ENCODE data around the gene KIF26A. TPM values are rescaled to one million over a fixed set of nuclear protein-coding genes. Genes with fewer than 3 reads are reported as not detected.

KIF26A gene
- 10 to 100 TPM; 12.6 to 14.5 (median 12.6) TPM for polyA plus RNA-seq (ENCODE audit: insufficient read length in 3 of 3)
- long read RNA-seq, donor 1: 0 reads
- long read RNA-seq, donor 2, full-length matches to known transcripts: 1 of 1 reads
- long read RNA-seq, donor 2, partial matches to known transcripts: 0 of 1 reads
- long read RNA-seq, donor 2, other reads (novel, unspliced or antisense): 0 of 1 reads
- long read RNA-seq, donor 3, partial matches to known transcripts: 5 of 5 reads
- long read RNA-seq, donor 3, other reads (novel, unspliced or antisense): 0 of 5 reads
- long read RNA-seq, donor 4: 0 reads
- long read RNA-seq, donor 5: 0 reads
- long read RNA-seq, donor 6: 0 reads
- long read RNA-seq, donor 7, partial matches to known transcripts: 27 of 27 reads
- long read RNA-seq, donor 7, other reads (novel, unspliced or antisense): 0 of 27 reads
- long read RNA-seq, donor 8: 0 reads
- long read RNA-seq, donor 9, partial matches to known transcripts: 17 of 17 reads
- long read RNA-seq, donor 9, other reads (novel, unspliced or antisense): 0 of 17 reads
- long read RNA-seq, donor 10, full-length matches to known transcripts: 1 of 1 reads
- long read RNA-seq, donor 10, partial matches to known transcripts: 0 of 1 reads
- long read RNA-seq, donor 10, other reads (novel, unspliced or antisense): 0 of 1 reads
- long read RNA-seq, donor 11, full-length matches to known transcripts: 1 of 7 reads
- long read RNA-seq, donor 11, partial matches to known transcripts: 6 of 7 reads
- long read RNA-seq, donor 11, other reads (novel, unspliced or antisense): 0 of 7 reads
- long read RNA-seq, donor 12, partial matches to known transcripts: 9 of 9 reads
- long read RNA-seq, donor 12, other reads (novel, unspliced or antisense): 0 of 9 reads
- long read RNA-seq, donor 13: 0 reads
- long read RNA-seq, donor 14: 0 reads
- long read RNA-seq, donor 15: 0 reads
- long read RNA-seq, donor 16, partial matches to known transcripts: 5 of 5 reads
- long read RNA-seq, donor 16, other reads (novel, unspliced or antisense): 0 of 5 reads

GRCh38 chr14:104138098-104138717 is at the start of gene KIF26A:
TSS of gene KIF26A (plus strand) at chr14:104138587. CDS start at chr14:104138723, 136 bp downstream.
- no peak for DNase-seq

GRCh38 chr14:104090071-104090748 is 48.2 kb upstream of the KIF26A start:
- no peak for DNase-seq

GRCh38 chr14:104091061-104091926 is 47.1 kb upstream of the KIF26A start:
- DNase-seq: no peak

GRCh38 chr14:104091927-104092771 is 46.2 kb upstream of the KIF26A start:
- DNase-seq: no peak

GRCh38 chr14:104092931-104093365 is 45.4 kb upstream of the KIF26A start:
- no peak for DNase-seq

GRCh38 chr14:104093366-104094055 is 44.9 kb upstream of the KIF26A start:
- DNase-seq: no peak

GRCh38 chr14:104094056-104094708 is 44.2 kb upstream of the KIF26A start:
- no peak for DNase-seq

- no peak for DNase-seq
Observed at GRCh38 chr14:104094709-104095425, 43.5 kb upstream of the KIF26A start.

GRCh38 chr14:104095426-104096310 is 42.7 kb upstream of the KIF26A start:
- no peak for DNase-seq

- DNase-seq: no peak
Observed at GRCh38 chr14:104096318-104096717, 42.1 kb upstream of the KIF26A start.

GRCh38 chr14:104096751-104097700 is 41.4 kb upstream of the KIF26A start:
- DNase-seq: no peak

- DNase-seq: no peak
Observed at GRCh38 chr14:104098272-104099095, 39.9 kb upstream of the KIF26A start.

GRCh38 chr14:104099096-104100041 is 39.0 kb upstream of the KIF26A start:
- DNase-seq: no peak
